AG10803 (cell line): Measurements from ENCODE around the gene TTI1.

Source experiments
- DNase-seq: peaks from one replicate; pipeline ENCODE4 v3.0.0; 2010; ENCODE audit warnings: low read depth
- H3K4me3 ChIP-seq: 2 replicates; pipeline ENCODE4 v1.5.1; 2011; ENCODE audit warnings: mild to moderate bottlenecking, low read length, control low read depth
- TF ChIP-seq, protein P1 (sequence below): conservative IDR thresholded peaks from 2 replicates; pipeline ENCODE4 v1.5.1; 2011; ENCODE audit warnings: mild to moderate bottlenecking, low read length, control low read depth, inconsistent platforms

TTI1 gene

DNA sequence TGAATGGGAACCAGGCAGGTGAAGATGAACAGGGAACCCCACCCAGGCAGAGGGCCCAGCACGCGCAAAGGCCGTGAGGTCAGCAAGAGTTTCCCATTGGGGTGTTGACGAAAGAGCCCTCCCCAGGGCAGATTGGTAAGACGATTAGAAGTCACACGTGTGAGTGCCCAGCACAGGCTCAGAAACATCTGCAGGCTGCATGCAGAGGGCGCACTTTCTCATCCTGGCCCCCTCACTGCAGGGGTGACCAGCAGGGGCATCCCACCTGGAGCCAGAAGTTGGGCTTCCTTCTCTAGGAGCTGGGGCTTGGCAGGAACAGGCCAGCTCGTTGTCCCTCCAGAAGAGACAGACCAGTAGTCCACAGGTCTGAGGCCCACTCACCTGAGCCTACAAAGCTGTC is 91.9 kb downstream of the TTI1 start:
- no peak for DNase-seq
- no peak overlapping the region for H3K4me3 ChIP-seq
- TF ChIP-seq, protein P1, sequence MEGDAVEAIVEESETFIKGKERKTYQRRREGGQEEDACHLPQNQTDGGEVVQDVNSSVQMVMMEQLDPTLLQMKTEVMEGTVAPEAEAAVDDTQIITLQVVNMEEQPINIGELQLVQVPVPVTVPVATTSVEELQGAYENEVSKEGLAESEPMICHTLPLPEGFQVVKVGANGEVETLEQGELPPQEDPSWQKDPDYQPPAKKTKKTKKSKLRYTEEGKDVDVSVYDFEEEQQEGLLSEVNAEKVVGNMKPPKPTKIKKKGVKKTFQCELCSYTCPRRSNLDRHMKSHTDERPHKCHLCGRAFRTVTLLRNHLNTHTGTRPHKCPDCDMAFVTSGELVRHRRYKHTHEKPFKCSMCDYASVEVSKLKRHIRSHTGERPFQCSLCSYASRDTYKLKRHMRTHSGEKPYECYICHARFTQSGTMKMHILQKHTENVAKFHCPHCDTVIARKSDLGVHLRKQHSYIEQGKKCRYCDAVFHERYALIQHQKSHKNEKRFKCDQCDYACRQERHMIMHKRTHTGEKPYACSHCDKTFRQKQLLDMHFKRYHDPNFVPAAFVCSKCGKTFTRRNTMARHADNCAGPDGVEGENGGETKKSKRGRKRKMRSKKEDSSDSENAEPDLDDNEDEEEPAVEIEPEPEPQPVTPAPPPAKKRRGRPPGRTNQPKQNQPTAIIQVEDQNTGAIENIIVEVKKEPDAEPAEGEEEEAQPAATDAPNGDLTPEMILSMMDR = no peak

DNA sequence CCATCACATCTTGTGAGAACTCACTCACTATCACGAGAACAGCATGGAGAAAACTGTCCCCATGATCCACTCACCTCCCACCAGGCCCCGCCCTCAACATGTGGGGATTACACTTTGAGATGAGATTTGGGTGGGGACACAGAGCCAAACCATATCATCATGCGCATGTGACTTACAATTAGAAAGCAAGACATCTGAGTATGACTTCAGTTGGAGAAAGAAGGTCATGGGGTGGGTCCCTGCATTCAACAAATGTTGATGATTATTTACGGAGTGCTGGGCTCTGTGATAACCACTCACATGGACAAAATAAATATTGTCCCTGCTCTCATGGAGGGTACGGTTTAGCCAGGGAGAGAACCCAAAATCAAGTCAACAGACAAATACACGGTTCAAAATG is 92.4 kb downstream of the TTI1 start:
- H3K4me3 ChIP-seq = no peak overlapping the region
- DNase-seq = no peak
- TF ChIP-seq, protein P1 = no peak

DNA sequence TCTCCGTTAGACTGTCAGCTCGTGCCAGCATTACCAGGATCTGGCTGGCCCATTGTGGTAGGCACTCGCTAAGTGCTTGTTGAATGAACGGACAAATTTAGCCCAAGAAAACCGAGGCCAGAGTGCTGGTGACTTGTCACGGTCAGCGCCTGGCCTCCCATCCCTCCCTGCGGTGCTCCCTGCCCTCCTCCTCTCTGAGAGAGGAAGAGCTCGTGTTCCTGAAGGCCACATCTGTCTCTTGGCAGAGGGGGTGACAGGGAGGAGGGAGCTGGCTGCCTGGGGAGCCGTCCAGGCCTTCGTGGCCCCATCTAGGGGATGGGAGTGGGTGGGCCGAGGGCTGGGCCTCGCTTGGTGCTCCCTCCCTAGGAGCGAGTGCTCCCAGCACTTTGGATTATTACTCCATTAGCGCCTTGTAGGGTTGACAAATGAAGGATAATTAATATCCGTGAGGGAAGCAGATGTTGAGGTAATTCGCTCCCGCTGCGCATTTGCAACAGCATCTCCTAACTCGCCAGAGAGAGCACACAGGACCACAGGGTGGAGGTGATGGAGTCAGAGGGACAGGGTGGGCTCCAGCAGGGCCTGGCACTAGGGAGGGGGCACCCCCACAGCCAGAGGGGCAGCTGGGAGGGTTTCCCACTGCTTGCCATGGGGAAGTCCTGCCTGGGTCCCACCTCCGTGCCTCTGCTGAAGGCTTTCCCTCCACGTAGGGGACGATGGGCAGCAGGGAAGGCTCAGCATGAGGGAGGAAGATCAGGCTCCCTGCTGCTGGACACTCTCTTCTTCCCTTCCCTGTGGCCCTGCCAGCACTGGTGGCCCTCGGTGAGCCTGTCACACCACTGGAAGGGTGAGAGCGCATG is 93.3 kb downstream of the TTI1 start:
- TF ChIP-seq, protein P1 = no peak
- DNase-seq = no peak
- no peak overlapping the region for H3K4me3 ChIP-seq

DNA sequence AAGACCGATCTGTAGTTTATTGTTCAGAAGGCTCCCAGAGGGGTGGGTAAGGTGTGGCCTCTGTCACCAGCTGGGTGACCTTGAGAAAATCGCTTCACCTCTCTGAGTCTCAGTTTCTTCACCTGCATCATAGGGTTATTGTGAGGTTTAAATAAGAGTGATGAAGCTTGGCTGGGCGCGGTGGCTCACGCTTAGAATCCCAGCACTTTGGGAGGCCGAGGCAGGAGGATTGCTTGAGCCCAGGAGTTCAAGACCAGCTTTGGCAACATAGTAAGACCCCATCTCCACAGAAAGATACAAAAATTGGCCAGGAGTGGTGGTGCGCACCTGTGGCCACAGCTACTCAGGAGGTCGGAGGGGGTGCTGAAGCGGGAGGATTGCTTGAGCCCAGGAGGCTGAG is 94.3 kb downstream of the TTI1 start:
- no peak overlapping the region for H3K4me3 ChIP-seq
- TF ChIP-seq, protein P1 = no peak
- no peak for DNase-seq

DNA sequence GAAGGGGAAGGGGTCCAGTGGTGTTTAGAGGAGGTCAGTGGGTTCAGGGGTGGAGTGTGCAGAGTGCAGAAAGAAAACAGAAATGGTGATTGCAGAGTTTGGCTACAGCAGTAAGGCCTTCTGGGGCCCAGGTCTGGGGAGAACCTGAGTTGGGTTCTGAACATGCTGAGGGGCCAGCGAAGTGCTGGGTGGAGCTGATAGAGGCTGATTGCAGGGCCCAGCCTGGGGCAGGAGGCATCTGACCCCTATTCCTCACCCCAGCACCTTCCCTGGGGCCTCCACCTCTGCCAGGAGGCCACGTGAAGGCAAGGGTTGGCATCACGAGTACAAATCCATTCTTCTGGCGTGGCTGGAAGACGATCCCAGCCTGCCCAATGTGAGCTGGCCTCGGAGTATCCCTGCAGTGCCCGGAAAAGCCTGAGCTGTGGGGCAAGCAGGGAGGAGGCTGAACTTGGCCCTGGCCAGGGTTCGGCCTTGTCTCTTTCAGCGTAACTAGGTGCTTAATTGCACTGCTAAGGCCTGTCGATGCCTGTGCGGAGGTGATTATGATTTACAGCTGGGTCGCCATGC is 95.0 kb downstream of the TTI1 start:
- no peak for DNase-seq
- TF ChIP-seq, protein P1 = no peak
- H3K4me3 ChIP-seq = no peak overlapping the region

DNA sequence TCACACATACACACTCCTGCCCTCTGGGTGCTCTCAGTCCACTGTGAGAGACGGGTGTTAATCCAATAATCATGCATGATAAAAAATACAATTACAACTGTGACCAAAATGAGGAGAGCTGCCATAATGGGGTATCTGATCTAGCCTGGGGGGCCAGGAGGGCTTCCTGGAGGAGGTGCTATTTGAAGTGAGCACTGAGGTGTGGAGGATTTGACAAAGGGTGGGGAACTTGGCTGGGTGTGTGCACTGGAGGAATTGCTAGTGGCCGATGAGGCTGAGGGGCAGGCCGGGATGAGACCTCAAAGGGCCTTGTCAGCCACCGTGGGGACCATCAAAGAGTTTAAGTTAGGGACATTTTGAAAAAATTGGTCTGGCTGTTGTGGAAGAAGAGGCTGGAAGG is 95.6 kb downstream of the TTI1 start:
- H3K4me3 ChIP-seq = no peak overlapping the region
- TF ChIP-seq, protein P1 = no peak
- no peak for DNase-seq

DNA sequence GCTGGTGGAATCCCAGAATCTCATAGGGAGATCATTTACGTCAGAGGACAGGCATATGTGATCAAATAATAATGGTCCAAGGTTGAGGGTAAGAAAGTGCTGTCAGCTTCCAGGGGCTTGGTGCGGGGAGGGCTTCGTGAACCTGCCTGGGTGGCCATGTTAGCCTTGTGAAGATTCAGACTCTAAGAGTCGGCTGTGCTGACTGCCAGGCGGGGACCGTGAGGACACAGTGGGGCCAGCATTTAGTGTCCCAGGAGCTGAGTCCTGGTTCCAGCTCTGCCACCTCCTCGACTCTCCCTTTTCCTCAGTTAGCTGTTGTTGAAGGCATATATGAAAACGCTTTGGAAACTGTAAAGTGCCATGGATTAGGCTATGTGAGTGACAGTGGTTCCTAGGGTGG is 96.8 kb downstream of the TTI1 start:
- no peak for DNase-seq
- TF ChIP-seq, protein P1 = no peak
- no peak overlapping the region for H3K4me3 ChIP-seq
